Naive B cell (primary cell): ENCODE data around the gene EIF2B4. TPM values are rescaled to one million over a fixed set of nuclear protein-coding genes. Genes with fewer than 3 reads are reported as not detected.

Experiments
- ATAC-seq, 2 donors: fragments of 150-1000 bp; cut with Tn5 transposase; 2 replicates each; pipeline ENCODE4 v1.10.0; 2021; ENCODE audit warnings: low read depth in 2 of 2, mild to moderate bottlenecking in 2 of 2, moderate library complexity in 2 of 2
- DNase-seq: peaks from one replicate; pipeline ENCODE4 v3.0.0; 2022
- H3K27ac Mint-ChIP-seq, 6 donors: one replicate each; pipeline ENCODE4 v1.8.0; 2020 to 2022; ENCODE audit warnings: mild to moderate bottlenecking in 6 of 6, mixed read lengths in 6 of 6, moderate library complexity in 5 of 6, inconsistent platforms in 2 of 6
- H3K27me3 Mint-ChIP-seq, 3 donors: one replicate each; pipeline ENCODE4 v1.8.0; 2021 to 2022; ENCODE audit warnings: mixed read lengths in 3 of 3, mild to moderate bottlenecking in 1 of 3
- H3K36me3 Mint-ChIP-seq, 2 donors: one replicate each; pipeline ENCODE4 v1.8.0; 2020 to 2022; ENCODE audit warnings: mixed read lengths in 2 of 2, inconsistent platforms in 1 of 2, mild to moderate bottlenecking in 1 of 2
- H3K4me1 Mint-ChIP-seq, 3 donors: one replicate each; pipeline ENCODE4 v1.8.0; 2020 to 2022; ENCODE audit warnings: mixed read lengths in 3 of 3, inconsistent platforms in 1 of 3, mild to moderate bottlenecking in 1 of 3, moderate library complexity in 1 of 3
- H3K4me3 Mint-ChIP-seq, 8 donors: one replicate each; pipeline ENCODE4 v1.8.0; 2020 to 2022; ENCODE audit warnings: mild to moderate bottlenecking in 8 of 8, mixed read lengths in 8 of 8, moderate library complexity in 8 of 8, inconsistent platforms in 2 of 8
- H3K9me3 Mint-ChIP-seq, 7 donors: one replicate each; pipeline ENCODE4 v1.8.0; 2020 to 2022; ENCODE audit warnings: mixed read lengths in 7 of 7, mild to moderate bottlenecking in 5 of 7, inconsistent platforms in 2 of 7, moderate library complexity in 1 of 7
- polyA plus RNA-seq, 6 donors: library from polyadenylated mRNA; unstranded; fragments of 300-500 nt; fragmentation: Illumina TruSeq; gene quantifications; one replicate each; pipeline ENCODE4 v1.2.3, GENCODE V29; 2021; ENCODE audit warnings: low read depth in 6 of 6

EIF2B4 gene
- polyA plus RNA-seq, 6 donors from 2014 or later: 16.3 to 38.9 (median 30.3) TPM

GRCh38 chr2:27316655-27317412 is 53.3 kb downstream of the EIF2B4 start:
- no peaks in the 10 kb centered on the region for H3K9me3 Mint-ChIP-seq
- H3K27ac Mint-ChIP-seq: peak overlapping the region in 1 of 6 donors; percentile 76
- peaks cover 0 to 15% of the 10 kb centered on the region in 2 donors for H3K36me3 Mint-ChIP-seq
- ATAC-seq (no peak), DNase-seq (no peak)
- no peaks in the 10 kb centered on the region for H3K27me3 Mint-ChIP-seq
- peaks cover 6 to 15% (median 7%) of the 10 kb centered on the region in 3 donors for H3K4me1 Mint-ChIP-seq
- H3K4me3 Mint-ChIP-seq: no peak overlapping the region

GRCh38 chr2:27315122-27315521 is 55.0 kb downstream of the EIF2B4 start:
- Mint-ChIP-seq H3K27me3 (no peaks in the 10 kb centered on the region), H3K9me3 (no peaks in the 10 kb centered on the region), H3K36me3 (peaks cover 7 to 16% of the 10 kb centered on the region in 2 donors)

GRCh38 chr2:27314709-27315108 is 55.4 kb downstream of the EIF2B4 start:
- H3K36me3 Mint-ChIP-seq: peaks cover 10 to 20% of the 10 kb centered on the region in 2 donors
- DNase-seq (no peak), ATAC-seq (no peak)
- no peak overlapping the region for H3K4me3 Mint-ChIP-seq
- H3K4me1 Mint-ChIP-seq: peaks cover 0 to 10% (median 0%) of the 10 kb centered on the region in 3 donors
- no peaks in the 10 kb centered on the region for H3K9me3 Mint-ChIP-seq
- H3K27me3 Mint-ChIP-seq: no peaks in the 10 kb centered on the region
- no peak overlapping the region for H3K27ac Mint-ChIP-seq

More at GRCh38 chr2:27315122-27315521, 55.0 kb downstream of the EIF2B4 start:
- Mint-ChIP-seq H3K27ac (no peak overlapping the region), H3K4me1 (peaks cover 0 to 10% (median 0%) of the 10 kb centered on the region in 3 donors), H3K4me3 (no peak overlapping the region)
- no peak for DNase-seq
- no peak for ATAC-seq

Other genes starting within 250 kb of the EIF2B4 start
- 1 to 10 TPM in 2 of 6 donors, not detected in 4; 1.2 to 1.3 TPM for gene ABHD1, start 246.5 kb downstream of the EIF2B4 start, polyA plus RNA-seq
- 100 to 1,000 TPM in 1 of 6 donors, 10 to 100 TPM in 5; 51.0 to 101 (median 56.2) TPM for gene PREB, start 235.7 kb downstream of the EIF2B4 start, polyA plus RNA-seq
- gene PRR30, start 230.9 kb downstream of the EIF2B4 start, polyA plus RNA-seq: not detected
- not detected for gene TCF23, start 221.3 kb downstream of the EIF2B4 start, polyA plus RNA-seq
- 100 to 1,000 TPM; 296 to 424 (median 357) TPM for gene ATRAID, start 158.3 kb downstream of the EIF2B4 start, polyA plus RNA-seq
- gene SLC5A6, start 158.1 kb downstream of the EIF2B4 start, polyA plus RNA-seq: 10 to 100 TPM; 15.4 to 55.3 (median 22.4) TPM
- 10 to 100 TPM in 5 of 6 donors, 1 to 10 TPM in 1; 5.4 to 20.7 (median 14.0) TPM for gene CAD, start 153.0 kb downstream of the EIF2B4 start, polyA plus RNA-seq
- under 1 TPM in 2 of 6 donors, not detected in 4; 0.06 to 0.16 TPM for gene SLC30A3, start 107.3 kb downstream of the EIF2B4 start, polyA plus RNA-seq
- gene DNAJC5G, start 94.9 kb downstream of the EIF2B4 start, polyA plus RNA-seq: not detected
- not detected for gene TRIM54, start 87.9 kb downstream of the EIF2B4 start, polyA plus RNA-seq
- 1 to 10 TPM in 1 of 6 donors, under 1 TPM in 3, not detected in 2; 0.55 to 1.4 (median 0.91) TPM for gene UCN, start 61.9 kb downstream of the EIF2B4 start, polyA plus RNA-seq
- gene MPV17, start 47.2 kb downstream of the EIF2B4 start, polyA plus RNA-seq: 100 to 1,000 TPM; 133 to 234 (median 151) TPM
- gene GTF3C2, start 13.6 kb downstream of the EIF2B4 start, polyA plus RNA-seq: 10 to 100 TPM; 31.8 to 50.6 (median 39.9) TPM
- gene SNX17, start 278 bp upstream of the EIF2B4 start, polyA plus RNA-seq: 100 to 1,000 TPM; 216 to 307 (median 256) TPM
- 1 to 10 TPM in 5 of 6 donors, not detected in 1; 2.2 to 6.5 (median 3.7) TPM for gene ZNF513, start 10.4 kb upstream of the EIF2B4 start, polyA plus RNA-seq
- 100 to 1,000 TPM in 1 of 6 donors, 10 to 100 TPM in 5; 67.1 to 105 (median 73.2) TPM for gene PPM1G, start 39.3 kb upstream of the EIF2B4 start, polyA plus RNA-seq
- gene NRBP1, start 58.3 kb upstream of the EIF2B4 start, polyA plus RNA-seq: 10 to 100 TPM; 45.3 to 76.5 (median 59.4) TPM
- 1 to 10 TPM in 4 of 6 donors, under 1 TPM in 1, not detected in 1; 1.00 to 8.3 (median 3.9) TPM for gene KRTCAP3, start 72.0 kb upstream of the EIF2B4 start, polyA plus RNA-seq
- 1 to 10 TPM in 5 of 6 donors, under 1 TPM in 1; 0.47 to 7.5 (median 3.2) TPM for gene IFT172, start 119.4 kb upstream of the EIF2B4 start, polyA plus RNA-seq
- gene FNDC4, start 124.9 kb upstream of the EIF2B4 start, polyA plus RNA-seq: under 1 TPM in 3 of 6 donors, not detected in 3; 0.17 to 0.65 (median 0.33) TPM
- not detected for gene GCKR, start 126.5 kb upstream of the EIF2B4 start, polyA plus RNA-seq
- gene ZNF512, start 212.7 kb upstream of the EIF2B4 start, polyA plus RNA-seq: 10 to 100 TPM; 28.0 to 42.1 (median 36.0) TPM